ENCODE data around the gene MRGPRX2. TPM values are rescaled to one million over a fixed set of nuclear protein-coding genes. Genes with fewer than 3 reads are reported as not detected.

The MRGPRX2 gene
- not detected for total RNA-seq

- H3K4me3 ChIP-seq (ENCODE audit: low read length in 3 of 3): no peak within 1 kb of the TSS
Observed at GRCh38 chr11:19060629-19061028, at the start of gene MRGPRX2. Gene MRGPRX2, minus strand, starts transcription at chr11:19060717. Its CDS starts 4,315 bp downstream, at chr11:19056402.

GRCh38 chr11:19110295-19110694, 49.8 kb upstream of the MRGPRX2 start:
- peak overlapping the region; percentile 57 for H3K27ac ChIP-seq (ENCODE audit: low read depth, low read length)
- no peaks in the 10 kb centered on the region for H3K36me3 ChIP-seq (ENCODE audit: control insufficient read depth in 3 of 3, insufficient read depth in 3 of 3, low read length in 3 of 3)

More at GRCh38 chr11:19060629-19061028, at the start of gene MRGPRX2:
- Histone ChIP-seq H3K9me3 (ENCODE audit: control insufficient read depth in 3 of 3, low read length in 3 of 3) (no peaks in the 10 kb centered on the region), H3K36me3 (ENCODE audit: control insufficient read depth in 3 of 3, insufficient read depth in 3 of 3, low read length in 3 of 3) (no peaks in the 10 kb centered on the region), H3K9ac (ENCODE audit: low read depth in 1 of 3, low read length in 3 of 3) (no peak within 1 kb of the TSS), H3K4me1 (ENCODE audit: control insufficient read depth in 3 of 3, insufficient read depth in 3 of 3, low read length in 3 of 3) (no peaks in the 10 kb centered on the region), H3K27ac (ENCODE audit: low read depth, low read length) (no peak within 1 kb of the TSS), H3K27me3 (ENCODE audit: control insufficient read depth in 3 of 3, insufficient read depth in 3 of 3, low read length in 3 of 3) (peaks cover 0 to 2% (median 0%) of the 10 kb centered on the region in 3 donors)

GRCh38 chr11:19107125-19107524, 46.6 kb upstream of the MRGPRX2 start:
- Histone ChIP-seq H3K27me3 (ENCODE audit: control insufficient read depth in 3 of 3, insufficient read depth in 3 of 3, low read length in 3 of 3) (peaks cover 0 to 2% (median 0%) of the 10 kb centered on the region in 3 donors), H3K9ac (ENCODE audit: low read depth in 1 of 3, low read length in 3 of 3) (no peak overlapping the region), H3K9me3 (ENCODE audit: control insufficient read depth in 3 of 3, low read length in 3 of 3) (no peaks in the 10 kb centered on the region), H3K4me1 (ENCODE audit: control insufficient read depth in 3 of 3, insufficient read depth in 3 of 3, low read length in 3 of 3) (peaks cover 0 to 12% (median 4%) of the 10 kb centered on the region in 3 donors), H3K36me3 (ENCODE audit: control insufficient read depth in 3 of 3, insufficient read depth in 3 of 3, low read length in 3 of 3) (no peaks in the 10 kb centered on the region), H3K27ac (ENCODE audit: low read depth, low read length) (no peak overlapping the region), H3K4me3 (ENCODE audit: low read length in 3 of 3) (no peak overlapping the region)

More at GRCh38 chr11:19110295-19110694, 49.8 kb upstream of the MRGPRX2 start:
- H3K27me3 ChIP-seq (ENCODE audit: control insufficient read depth in 3 of 3, insufficient read depth in 3 of 3, low read length in 3 of 3): peaks cover 0 to 2% (median 0%) of the 10 kb centered on the region in 3 donors
- no peaks in the 10 kb centered on the region for H3K9me3 ChIP-seq (ENCODE audit: control insufficient read depth in 3 of 3, low read length in 3 of 3)
- H3K9ac ChIP-seq (ENCODE audit: low read depth in 1 of 3, low read length in 3 of 3): no peak overlapping the region
- H3K4me1 ChIP-seq (ENCODE audit: control insufficient read depth in 3 of 3, insufficient read depth in 3 of 3, low read length in 3 of 3): peaks cover 0 to 12% (median 4%) of the 10 kb centered on the region in 3 donors
- peak overlapping the region in 1 of 3 donors; percentile 16 for H3K4me3 ChIP-seq (ENCODE audit: low read length in 3 of 3)

GRCh38 chr11:19105011-19105410, 44.5 kb upstream of the MRGPRX2 start:
- Histone ChIP-seq H3K4me3 (ENCODE audit: low read length in 3 of 3) (no peak overlapping the region), H3K27ac (ENCODE audit: low read depth, low read length) (no peak overlapping the region), H3K9me3 (ENCODE audit: control insufficient read depth in 3 of 3, low read length in 3 of 3) (no peaks in the 10 kb centered on the region), H3K4me1 (ENCODE audit: control insufficient read depth in 3 of 3, insufficient read depth in 3 of 3, low read length in 3 of 3) (peaks cover 0 to 5% (median 2%) of the 10 kb centered on the region in 3 donors), H3K9ac (ENCODE audit: low read depth in 1 of 3, low read length in 3 of 3) (no peak overlapping the region), H3K27me3 (ENCODE audit: control insufficient read depth in 3 of 3, insufficient read depth in 3 of 3, low read length in 3 of 3) (peaks cover 0 to 2% (median 0%) of the 10 kb centered on the region in 3 donors), H3K36me3 (ENCODE audit: control insufficient read depth in 3 of 3, insufficient read depth in 3 of 3, low read length in 3 of 3) (no peaks in the 10 kb centered on the region)

- Histone ChIP-seq H3K9me3 (ENCODE audit: control insufficient read depth in 3 of 3, low read length in 3 of 3) (no peaks in the 10 kb centered on the region), H3K36me3 (ENCODE audit: control insufficient read depth in 3 of 3, insufficient read depth in 3 of 3, low read length in 3 of 3) (no peaks in the 10 kb centered on the region), H3K27me3 (ENCODE audit: control insufficient read depth in 3 of 3, insufficient read depth in 3 of 3, low read length in 3 of 3) (peaks cover 0 to 2% (median 0%) of the 10 kb centered on the region in 3 donors), H3K9ac (ENCODE audit: low read depth in 1 of 3, low read length in 3 of 3) (no peak overlapping the region), H3K4me3 (ENCODE audit: low read length in 3 of 3) (no peak overlapping the region), H3K27ac (ENCODE audit: low read depth, low read length) (no peak overlapping the region), H3K4me1 (ENCODE audit: control insufficient read depth in 3 of 3, insufficient read depth in 3 of 3, low read length in 3 of 3) (no peaks in the 10 kb centered on the region)
Observed at GRCh38 chr11:19102521-19102900, 42.0 kb upstream of the MRGPRX2 start.

- Histone ChIP-seq H3K9ac (ENCODE audit: low read depth in 1 of 3, low read length in 3 of 3) (no peak overlapping the region), H3K9me3 (ENCODE audit: control insufficient read depth in 3 of 3, low read length in 3 of 3) (no peaks in the 10 kb centered on the region), H3K27me3 (ENCODE audit: control insufficient read depth in 3 of 3, insufficient read depth in 3 of 3, low read length in 3 of 3) (peaks cover 0 to 2% (median 0%) of the 10 kb centered on the region in 3 donors), H3K36me3 (ENCODE audit: control insufficient read depth in 3 of 3, insufficient read depth in 3 of 3, low read length in 3 of 3) (no peaks in the 10 kb centered on the region), H3K27ac (ENCODE audit: low read depth, low read length) (no peak overlapping the region), H3K4me1 (ENCODE audit: control insufficient read depth in 3 of 3, insufficient read depth in 3 of 3, low read length in 3 of 3) (no peaks in the 10 kb centered on the region), H3K4me3 (ENCODE audit: low read length in 3 of 3) (no peak overlapping the region)
Observed at GRCh38 chr11:19101796-19102520, 41.4 kb upstream of the MRGPRX2 start.

GRCh38 chr11:19100885-19101284, 40.4 kb upstream of the MRGPRX2 start:
- H3K27ac ChIP-seq (ENCODE audit: low read depth, low read length): no peak overlapping the region
- no peaks in the 10 kb centered on the region for H3K36me3 ChIP-seq (ENCODE audit: control insufficient read depth in 3 of 3, insufficient read depth in 3 of 3, low read length in 3 of 3)

GRCh38 chr11:19099093-19099492, 38.6 kb upstream of the MRGPRX2 start:
- Histone ChIP-seq H3K27ac (ENCODE audit: low read depth, low read length) (no peak overlapping the region), H3K27me3 (ENCODE audit: control insufficient read depth in 3 of 3, insufficient read depth in 3 of 3, low read length in 3 of 3) (no peaks in the 10 kb centered on the region), H3K36me3 (ENCODE audit: control insufficient read depth in 3 of 3, insufficient read depth in 3 of 3, low read length in 3 of 3) (no peaks in the 10 kb centered on the region), H3K4me1 (ENCODE audit: control insufficient read depth in 3 of 3, insufficient read depth in 3 of 3, low read length in 3 of 3) (no peaks in the 10 kb centered on the region), H3K9me3 (ENCODE audit: control insufficient read depth in 3 of 3, low read length in 3 of 3) (no peaks in the 10 kb centered on the region), H3K4me3 (ENCODE audit: low read length in 3 of 3) (no peak overlapping the region), H3K9ac (ENCODE audit: low read depth in 1 of 3, low read length in 3 of 3) (no peak overlapping the region)

More at GRCh38 chr11:19100885-19101284, 40.4 kb upstream of the MRGPRX2 start:
- Histone ChIP-seq H3K9me3 (ENCODE audit: control insufficient read depth in 3 of 3, low read length in 3 of 3) (no peaks in the 10 kb centered on the region), H3K4me1 (ENCODE audit: control insufficient read depth in 3 of 3, insufficient read depth in 3 of 3, low read length in 3 of 3) (no peaks in the 10 kb centered on the region), H3K4me3 (ENCODE audit: low read length in 3 of 3) (no peak overlapping the region), H3K9ac (ENCODE audit: low read depth in 1 of 3, low read length in 3 of 3) (no peak overlapping the region), H3K27me3 (ENCODE audit: control insufficient read depth in 3 of 3, insufficient read depth in 3 of 3, low read length in 3 of 3) (peaks cover 0 to under 1% (median 0%) of the 10 kb centered on the region in 3 donors)

- Histone ChIP-seq H3K4me1 (ENCODE audit: control insufficient read depth in 3 of 3, insufficient read depth in 3 of 3, low read length in 3 of 3) (no peaks in the 10 kb centered on the region), H3K27ac (ENCODE audit: low read depth, low read length) (no peak overlapping the region), H3K9me3 (ENCODE audit: control insufficient read depth in 3 of 3, low read length in 3 of 3) (no peaks in the 10 kb centered on the region), H3K9ac (ENCODE audit: low read depth in 1 of 3, low read length in 3 of 3) (no peak overlapping the region), H3K27me3 (ENCODE audit: control insufficient read depth in 3 of 3, insufficient read depth in 3 of 3, low read length in 3 of 3) (peaks cover 0 to 2% (median 0%) of the 10 kb centered on the region in 3 donors), H3K4me3 (ENCODE audit: low read length in 3 of 3) (no peak overlapping the region), H3K36me3 (ENCODE audit: control insufficient read depth in 3 of 3, insufficient read depth in 3 of 3, low read length in 3 of 3) (no peaks in the 10 kb centered on the region)
Observed at GRCh38 chr11:19094859-19095258, 34.3 kb upstream of the MRGPRX2 start.

- H3K9me3 ChIP-seq (ENCODE audit: control insufficient read depth in 3 of 3, low read length in 3 of 3): no peaks in the 10 kb centered on the region
- H3K27me3 ChIP-seq (ENCODE audit: control insufficient read depth in 3 of 3, insufficient read depth in 3 of 3, low read length in 3 of 3): peaks cover 0 to 2% (median 0%) of the 10 kb centered on the region in 3 donors
- H3K27ac ChIP-seq (ENCODE audit: low read depth, low read length): no peak overlapping the region
- no peaks in the 10 kb centered on the region for H3K36me3 ChIP-seq (ENCODE audit: control insufficient read depth in 3 of 3, insufficient read depth in 3 of 3, low read length in 3 of 3)
- no peak overlapping the region for H3K4me3 ChIP-seq (ENCODE audit: low read length in 3 of 3)
- H3K4me1 ChIP-seq (ENCODE audit: control insufficient read depth in 3 of 3, insufficient read depth in 3 of 3, low read length in 3 of 3): no peaks in the 10 kb centered on the region
- no peak overlapping the region for H3K9ac ChIP-seq (ENCODE audit: low read depth in 1 of 3, low read length in 3 of 3)
Observed at GRCh38 chr11:19093976-19094375, 33.5 kb upstream of the MRGPRX2 start.
